Astrocyte (in vitro differentiated cells and primary cell): ENCODE data around the gene PIK3R3. TPM values are rescaled to one million over a fixed set of nuclear protein-coding genes. Genes with fewer than 3 reads are reported as not detected.

Source experiments
- DNase-seq: peaks from one replicate; pipeline ENCODE4 v3.0.0-alpha.2; 2010; ENCODE audit warnings: low read depth
- FAIRE-seq: peaks from 2 replicates; lab custom pipeline; 2011; peaks lifted over from hg19 to GRCh38; lab: Jason Lieb, UNC
- H2AFZ ChIP-seq: 2 replicates; pipeline ENCODE4 v1.6.0; 2012; ENCODE audit warnings: low read depth, low read length, inconsistent platforms
- H3K27ac ChIP-seq: 2 replicates; pipeline ENCODE4 v1.5.1; 2011; ENCODE audit warnings: low read depth, low read length, inconsistent platforms
- H3K27me3 ChIP-seq: 2 replicates; pipeline ENCODE4 v1.6.0; 2011; ENCODE audit warnings: low read length, inconsistent platforms; ENCODE audit not compliant: insufficient read depth
- H3K36me3 ChIP-seq: 2 replicates; pipeline ENCODE4 v1.5.1; 2011; ENCODE audit warnings: low read length, inconsistent platforms; ENCODE audit not compliant: insufficient read depth
- H3K4me1 ChIP-seq: 2 replicates; pipeline ENCODE4 v1.5.1; 2011; ENCODE audit warnings: low read length, inconsistent platforms; ENCODE audit not compliant: insufficient read depth
- H3K4me2 ChIP-seq: 2 replicates; pipeline ENCODE4 v1.6.0; 2012; ENCODE audit warnings: low read length, inconsistent platforms
- H3K4me3 ChIP-seq: 2 replicates; pipeline ENCODE4 v1.5.1; 2011; ENCODE audit warnings: low read depth, mild to moderate bottlenecking, low read length, inconsistent platforms; ENCODE audit not compliant: insufficient read depth
- H3K79me2 ChIP-seq: 2 replicates; pipeline ENCODE4 v1.6.0; 2012; ENCODE audit warnings: mild to moderate bottlenecking, low read length, inconsistent platforms; ENCODE audit not compliant: insufficient read depth
- H3K9ac ChIP-seq: 2 replicates; pipeline ENCODE4 v1.6.0; 2012; ENCODE audit warnings: mild to moderate bottlenecking, low read length, inconsistent platforms
- H3K9me3 ChIP-seq: 2 replicates; pipeline ENCODE4 v1.5.1; 2012; ENCODE audit warnings: low read depth, mild to moderate bottlenecking, low read length, inconsistent platforms; ENCODE audit not compliant: insufficient read depth
- H4K20me1 ChIP-seq: 2 replicates; pipeline ENCODE4 v1.6.0; 2012; ENCODE audit warnings: low read length, inconsistent platforms; ENCODE audit not compliant: insufficient read depth
- H3K27ac Mint-ChIP-seq: one replicate; pipeline ENCODE4 v1.8.0; 2021; ENCODE audit warnings: mild to moderate bottlenecking, mixed read lengths; ENCODE audit not compliant: unreplicated experiment
- H3K27me3 Mint-ChIP-seq: one replicate; pipeline ENCODE4 v1.8.0; 2021; ENCODE audit warnings: low read depth, mixed read lengths; ENCODE audit not compliant: unreplicated experiment
- H3K36me3 Mint-ChIP-seq: one replicate; pipeline ENCODE4 v1.8.0; 2021; ENCODE audit warnings: low read depth, mixed read lengths; ENCODE audit not compliant: unreplicated experiment
- H3K4me1 Mint-ChIP-seq: one replicate; pipeline ENCODE4 v1.8.0; 2021; ENCODE audit warnings: low read depth, mixed read lengths; ENCODE audit not compliant: unreplicated experiment
- H3K4me3 Mint-ChIP-seq: one replicate; pipeline ENCODE4 v1.8.0; 2021; ENCODE audit warnings: mild to moderate bottlenecking, moderate library complexity, mixed read lengths; ENCODE audit not compliant: unreplicated experiment
- H3K9me3 Mint-ChIP-seq: one replicate; pipeline ENCODE4 v1.8.0; 2021; ENCODE audit warnings: mild to moderate bottlenecking, mixed read lengths; ENCODE audit not compliant: unreplicated experiment
- EZH2 ChIP-seq: IDR thresholded peaks from 2 replicates; pipeline ENCODE4 v1.6.1; 2012; ENCODE audit warnings: mild to moderate bottlenecking, low read length, inconsistent platforms; ENCODE audit not compliant: insufficient read depth
- total RNA-seq: library from RNA; stranded (reverse); gene quantifications from 2 replicates; pipeline ENCODE4 v1.2.1, GENCODE V29; 2021
- TF ChIP-seq, protein P1 (sequence below): IDR thresholded peaks from 2 replicates; pipeline ENCODE4 v1.5.1; 2011; ENCODE audit warnings: low read depth, mild to moderate bottlenecking, inconsistent platforms, low read length, moderate library complexity; ENCODE audit not compliant: insufficient read depth

The PIK3R3 gene
- total RNA-seq, 1 donor from 2014 or later: 68.4 TPM

- H3K36me3 Mint-ChIP-seq: peaks cover 4% of the 10 kb centered on the region
- H3K9me3 Mint-ChIP-seq: no peaks in the 10 kb centered on the region
- no peaks in the 10 kb centered on the region for H3K36me3 ChIP-seq
- H3K4me1 ChIP-seq: peaks cover 14% of the 10 kb centered on the region
- H2AFZ ChIP-seq: no peak overlapping the region
- no peak overlapping the region for H3K27ac ChIP-seq
- no peak overlapping the region for H3K4me2 ChIP-seq
- no peak for FAIRE-seq
- no peak overlapping the region for H3K9ac ChIP-seq
- H3K4me3 Mint-ChIP-seq: no peak overlapping the region
- no peaks in the 10 kb centered on the region for H3K9me3 ChIP-seq
- no peak overlapping the region for H3K4me3 ChIP-seq
- H3K27me3 Mint-ChIP-seq: no peaks in the 10 kb centered on the region
- no peak for DNase-seq
- no peak overlapping the region for H3K27ac Mint-ChIP-seq
- peaks cover 64% of the 10 kb centered on the region for H3K79me2 ChIP-seq
- peaks cover 29% of the 10 kb centered on the region for H3K4me1 Mint-ChIP-seq
- H3K27me3 ChIP-seq: no peaks in the 10 kb centered on the region
- peaks cover 39% of the 10 kb centered on the region for H4K20me1 ChIP-seq
- TF ChIP-seq EZH2: no peak
- TF ChIP-seq, protein P1, sequence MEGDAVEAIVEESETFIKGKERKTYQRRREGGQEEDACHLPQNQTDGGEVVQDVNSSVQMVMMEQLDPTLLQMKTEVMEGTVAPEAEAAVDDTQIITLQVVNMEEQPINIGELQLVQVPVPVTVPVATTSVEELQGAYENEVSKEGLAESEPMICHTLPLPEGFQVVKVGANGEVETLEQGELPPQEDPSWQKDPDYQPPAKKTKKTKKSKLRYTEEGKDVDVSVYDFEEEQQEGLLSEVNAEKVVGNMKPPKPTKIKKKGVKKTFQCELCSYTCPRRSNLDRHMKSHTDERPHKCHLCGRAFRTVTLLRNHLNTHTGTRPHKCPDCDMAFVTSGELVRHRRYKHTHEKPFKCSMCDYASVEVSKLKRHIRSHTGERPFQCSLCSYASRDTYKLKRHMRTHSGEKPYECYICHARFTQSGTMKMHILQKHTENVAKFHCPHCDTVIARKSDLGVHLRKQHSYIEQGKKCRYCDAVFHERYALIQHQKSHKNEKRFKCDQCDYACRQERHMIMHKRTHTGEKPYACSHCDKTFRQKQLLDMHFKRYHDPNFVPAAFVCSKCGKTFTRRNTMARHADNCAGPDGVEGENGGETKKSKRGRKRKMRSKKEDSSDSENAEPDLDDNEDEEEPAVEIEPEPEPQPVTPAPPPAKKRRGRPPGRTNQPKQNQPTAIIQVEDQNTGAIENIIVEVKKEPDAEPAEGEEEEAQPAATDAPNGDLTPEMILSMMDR: no peak
Measured at GRCh38 chr1:46087891-46088290, 44.5 kb downstream of the PIK3R3 start.

GRCh38 chr1:46086576-46086975 lies 45.9 kb downstream of the PIK3R3 start:
- H3K79me2 ChIP-seq: peaks cover 61% of the 10 kb centered on the region
- peaks cover 3% of the 10 kb centered on the region for H3K36me3 Mint-ChIP-seq

More at GRCh38 chr1:46086576-46086975, 45.9 kb downstream of the PIK3R3 start:
- DNase-seq (no peak), FAIRE-seq (no peak)
- Histone ChIP-seq H3K9ac (no peak overlapping the region), H4K20me1 (peaks cover 45% of the 10 kb centered on the region), H3K27ac (no peak overlapping the region), H3K4me1 (peaks cover 14% of the 10 kb centered on the region), H3K36me3 (no peaks in the 10 kb centered on the region), H3K9me3 (no peaks in the 10 kb centered on the region), H3K4me3 (no peak overlapping the region), H2AFZ (no peak overlapping the region), H3K27me3 (no peaks in the 10 kb centered on the region), H3K4me2 (no peak overlapping the region)
- Mint-ChIP-seq H3K27ac (no peak overlapping the region), H3K27me3 (no peaks in the 10 kb centered on the region), H3K4me3 (no peak overlapping the region), H3K9me3 (no peaks in the 10 kb centered on the region), H3K4me1 (peaks cover 29% of the 10 kb centered on the region)
- TF ChIP-seq EZH2: no peak
- TF ChIP-seq, protein P1: no peak
